Progenitor cell of endocrine pancreas (in vitro differentiated cells): Measurements from ENCODE around the gene SPRR2F. TPM values are rescaled to one million over a fixed set of nuclear protein-coding genes. Genes with fewer than 3 reads are reported as not detected.

ENCODE experiments used
- DNase-seq: peaks from one replicate; pipeline ENCODE4 v3.0.0; 2021; ENCODE audit warnings: low spot score; ENCODE audit not compliant: unreplicated experiment
- H3K27ac Mint-ChIP-seq: 2 replicates; pipeline ENCODE4 v1.8.0; 2021; ENCODE audit warnings: mild to moderate bottlenecking, moderate library complexity, mixed read lengths
- H3K27me3 Mint-ChIP-seq: 2 replicates; pipeline ENCODE4 v1.8.0; 2021; ENCODE audit warnings: mixed read lengths
- H3K36me3 Mint-ChIP-seq: 2 replicates; pipeline ENCODE4 v1.8.0; 2022; ENCODE audit warnings: mixed read lengths; ENCODE audit not compliant: insufficient read depth
- H3K4me1 Mint-ChIP-seq: 2 replicates; pipeline ENCODE4 v1.8.0; 2021; ENCODE audit warnings: low read depth, mixed read lengths
- H3K4me3 Mint-ChIP-seq: 2 replicates; pipeline ENCODE4 v1.8.0; 2021; ENCODE audit warnings: low read depth, mild to moderate bottlenecking, moderate library complexity, mixed read lengths
- H3K9me3 Mint-ChIP-seq: 2 replicates; pipeline ENCODE4 v1.8.0; 2021; ENCODE audit warnings: low read depth, mixed read lengths
- CTCF ChIP-seq: fragments of 200-600 bp; sonication (generic); IDR thresholded peaks from one replicate; pipeline ENCODE4 v1.5.0; 2021; ENCODE audit warnings: antibody characterized with exemption, mild to moderate bottlenecking; ENCODE audit not compliant: unreplicated experiment
- total RNA-seq: library from RNA; stranded (reverse); gene quantifications from 2 replicates; pipeline ENCODE4 v1.2.1, GENCODE V29; 2021

SPRR2F gene
- total RNA-seq, 1 donor from 2014 or later: 1.7 TPM

GRCh38 chr1:153072806-153073726, 40.2 kb downstream of the SPRR2F start:
- no peak for DNase-seq
- H3K4me3 Mint-ChIP-seq: no peak overlapping the region
- H3K36me3 Mint-ChIP-seq: no peaks in the 10 kb centered on the region
- H3K4me1 Mint-ChIP-seq: no peaks in the 10 kb centered on the region
- H3K27me3 Mint-ChIP-seq: peaks cover 8% of the 10 kb centered on the region
- H3K27ac Mint-ChIP-seq: no peak overlapping the region
- no peaks in the 10 kb centered on the region for H3K9me3 Mint-ChIP-seq
- TF ChIP-seq CTCF: no peak

GRCh38 chr1:153071511-153071910, 41.8 kb downstream of the SPRR2F start, which contains the start of gene SPRR2B:
Gene SPRR2B (minus strand): TSS chr1:153071611. CDS start chr1:153070839, 772 bp downstream.
- Mint-ChIP-seq H3K27ac (no peak within 1 kb of the TSS), H3K27me3 (peaks cover 12% of the 10 kb centered on the region), H3K4me3 (no peak within 1 kb of the TSS), H3K36me3 (no peaks in the 10 kb centered on the region), H3K9me3 (no peaks in the 10 kb centered on the region), H3K4me1 (no peaks in the 10 kb centered on the region)
- TF ChIP-seq CTCF: no peak
- DNase-seq: no peak

GRCh38 chr1:153070243-153070642, 43.1 kb downstream of the SPRR2F start:
- Mint-ChIP-seq H3K9me3 (no peaks in the 10 kb centered on the region), H3K4me1 (no peaks in the 10 kb centered on the region), H3K4me3 (no peak overlapping the region), H3K27me3 (peaks cover 12% of the 10 kb centered on the region), H3K36me3 (no peaks in the 10 kb centered on the region), H3K27ac (no peak overlapping the region)
- no peak for TF ChIP-seq CTCF
- no peak for DNase-seq

Other genes with a start within 250 kb of the SPRR2F start
- not detected in 2 replicates for gene SMCP, start 235.2 kb downstream of the SPRR2F start, total RNA-seq
- gene IVL, start 205.0 kb downstream of the SPRR2F start, total RNA-seq: not detected in 2 replicates
- not detected in 2 replicates for gene SPRR5, start 166.3 kb downstream of the SPRR2F start, total RNA-seq
- not detected in 2 replicates for gene SPRR4, start 142.9 kb downstream of the SPRR2F start, total RNA-seq
- not detected in 2 replicates for gene SPRR1A, start 129.4 kb downstream of the SPRR2F start, total RNA-seq
- gene SPRR3, start 111.8 kb downstream of the SPRR2F start, total RNA-seq: not detected in 2 replicates
- gene SPRR1B, start 82.3 kb downstream of the SPRR2F start, total RNA-seq: not detected in 2 replicates
- gene SPRR2D, start 72.4 kb downstream of the SPRR2F start, total RNA-seq: not detected in 2 replicates
- gene SPRR2A, start 56.0 kb downstream of the SPRR2F start, total RNA-seq: not detected in 2 replicates
- gene SPRR2B, start 41.9 kb downstream of the SPRR2F start, total RNA-seq: not detected in 2 replicates
- gene SPRR2E, start 19.0 kb downstream of the SPRR2F start, total RNA-seq: not detected in 2 replicates
- gene SPRR2G, start 37.4 kb upstream of the SPRR2F start, total RNA-seq: not detected in 2 replicates
- not detected in 2 replicates for gene LELP1, start 89.9 kb upstream of the SPRR2F start, total RNA-seq
- gene PRR9, start 104.1 kb upstream of the SPRR2F start, total RNA-seq: not detected in 2 replicates
- not detected in 2 replicates for gene LORICRIN, start 146.2 kb upstream of the SPRR2F start, total RNA-seq
- gene PGLYRP3, start 199.4 kb upstream of the SPRR2F start, total RNA-seq: not detected in 2 replicates
- gene PGLYRP4, start 235.3 kb upstream of the SPRR2F start, total RNA-seq: not detected in 2 replicates
- 0.91 and 0.95 TPM in 2 replicates for gene S100A9, start 244.3 kb upstream of the SPRR2F start, total RNA-seq